IMR-90 (cell line): ENCODE data around the gene ZNF622. TPM values are rescaled to one million over a fixed set of nuclear protein-coding genes. Genes with fewer than 3 reads are reported as not detected.

ENCODE experiments used
- ATAC-seq: fragments of 200-7000 bp; cut with Tn5 transposase; 2 replicates; pipeline ENCODE4 v1.9.1; 2020; ENCODE audit warnings: low read depth, mild to moderate bottlenecking, moderate library complexity
- BruUV-seq: library from RNA; stranded (reverse); fragments of 400-500 nt; replicated peaks from 2 replicates; lab custom pipeline; 2021; lab: Mats Ljungman, UMichigan
- CTCF ChIA-PET: fragments of 300-600 bp; formaldehyde crosslinking; extraction: SDS; loops from one replicate; lab custom pipeline; 2021; ENCODE audit warnings: antibody characterized with exemption; lab: Yijun Ruan, JAX
- POLR2A ChIA-PET: fragments of 300-600 bp; sonication (Branson Sonifier 250); formaldehyde crosslinking; loops from one replicate; lab custom pipeline; 2022; ENCODE audit warnings: antibody characterized with exemption; ENCODE audit not compliant: unreplicated experiment; lab: Charles Lee
- DNase-seq: peaks from one replicate; pipeline ENCODE4 v3.0.0; 2013
- H2AFZ ChIP-seq: replicated peaks from 2 replicates; pipeline ENCODE3; 2013; ENCODE audit warnings: low read length, mild to moderate bottlenecking; ENCODE audit not compliant: poor library complexity
- H2AK5ac ChIP-seq: 2 replicates; pipeline ENCODE4 v1.6.1; 2013; ENCODE audit warnings: low read depth, low read length, inconsistent platforms
- H2AK9ac ChIP-seq: replicated peaks from 2 replicates; pipeline ENCODE3; 2013; ENCODE audit warnings: mild to moderate bottlenecking, low read depth, low read length, moderate library complexity; ENCODE audit not compliant: poor library complexity
- H2BK120ac ChIP-seq: 2 replicates; pipeline ENCODE4 v1.6.1; 2013; ENCODE audit warnings: low read depth, low read length, inconsistent platforms
- H2BK15ac ChIP-seq: 3 replicates; pipeline ENCODE4 v1.6.1; 2013; ENCODE audit warnings: low read depth, low read length, inconsistent platforms
- H2BK20ac ChIP-seq: 2 replicates; pipeline ENCODE4 v1.6.1; 2013; ENCODE audit warnings: low read depth, mild to moderate bottlenecking, inconsistent platforms, low read length, moderate library complexity
- H2BK5ac ChIP-seq: 2 replicates; pipeline ENCODE4 v1.6.1; 2013; ENCODE audit warnings: mild to moderate bottlenecking, low read depth, low read length, inconsistent platforms; ENCODE audit not compliant: poor library complexity, severe bottlenecking
- H3K14ac ChIP-seq: replicated peaks from 2 replicates; pipeline ENCODE4 v1.6.1; 2013; ENCODE audit warnings: low read depth, low read length, inconsistent platforms
- H3K18ac ChIP-seq: 2 replicates; pipeline ENCODE4 v1.6.1; 2013; ENCODE audit warnings: low read depth, low read length, control low read depth
- H3K23ac ChIP-seq: 2 replicates; pipeline ENCODE4 v1.6.1; 2013; ENCODE audit warnings: low read depth, low read length, inconsistent platforms
- H3K27ac ChIP-seq: 2 replicates; pipeline ENCODE4 v1.5.1; 2013; ENCODE audit warnings: mild to moderate bottlenecking, control low read depth, low read length; ENCODE audit not compliant: insufficient read depth
- H3K27me3 ChIP-seq: 2 replicates; pipeline ENCODE4 v1.6.1; 2013; ENCODE audit warnings: low read length; ENCODE audit not compliant: control insufficient read depth, insufficient read depth
- H3K36me3 ChIP-seq: 2 replicates; pipeline ENCODE4 v1.6.1; 2013; ENCODE audit warnings: low read length, mixed read lengths; ENCODE audit not compliant: control insufficient read depth, insufficient read depth
- H3K4ac ChIP-seq: 2 replicates; pipeline ENCODE4 v1.6.1; 2013; ENCODE audit warnings: low read depth, low read length, inconsistent platforms
- H3K4me1 ChIP-seq: 2 replicates; pipeline ENCODE4 v1.6.1; 2013; ENCODE audit warnings: low read length, mixed read lengths; ENCODE audit not compliant: control insufficient read depth, insufficient read depth
- H3K4me2 ChIP-seq: 2 replicates; pipeline ENCODE4 v1.6.1; 2013; ENCODE audit warnings: low read depth, mild to moderate bottlenecking, control low read depth, low read length, moderate library complexity
- H3K4me3 ChIP-seq: 2 replicates; pipeline ENCODE4 v1.5.1; 2013; ENCODE audit warnings: low read depth, mild to moderate bottlenecking, control low read depth, low read length, moderate library complexity; ENCODE audit not compliant: insufficient read depth
- H3K56ac ChIP-seq: 2 replicates; pipeline ENCODE4 v1.6.1; 2013; ENCODE audit warnings: low read length, inconsistent platforms; ENCODE audit not compliant: insufficient read depth; ENCODE audit errors: extremely low read depth
- H3K79me1 ChIP-seq, 2 experiments: 2 replicates each; pipeline ENCODE4 v1.6.1; 2013; ENCODE audit warnings: low read length in 2 of 2, inconsistent platforms in 1 of 2, low read depth in 1 of 2
- H3K9ac ChIP-seq: 2 replicates; pipeline ENCODE4 v1.6.1; 2013; ENCODE audit warnings: low read depth, low read length, control low read depth
- H3K9me1 ChIP-seq: 2 replicates; pipeline ENCODE4 v1.6.1; 2013; ENCODE audit warnings: low read length, inconsistent platforms; ENCODE audit not compliant: insufficient read depth
- H3K9me3 ChIP-seq: 2 replicates; pipeline ENCODE4 v1.6.1; 2013; ENCODE audit warnings: low read length; ENCODE audit not compliant: control insufficient read depth, insufficient read depth
- H4K20me1 ChIP-seq: 2 replicates; pipeline ENCODE4 v1.6.1; 2013; ENCODE audit warnings: low read length, inconsistent platforms; ENCODE audit not compliant: insufficient read depth
- H4K5ac ChIP-seq: 2 replicates; pipeline ENCODE4 v1.6.1; 2013; ENCODE audit warnings: mild to moderate bottlenecking, low read depth, low read length, control low read depth
- H4K8ac ChIP-seq, 2 experiments: 2 replicates each; pipeline ENCODE4 v1.6.1; 2013; ENCODE audit warnings: low read depth in 2 of 2, low read length in 2 of 2, control low read depth in 1 of 2, inconsistent platforms in 1 of 2
- H4K91ac ChIP-seq: 2 replicates; pipeline ENCODE4 v1.6.1; 2013; ENCODE audit warnings: low read depth, low read length, inconsistent platforms; ENCODE audit not compliant: insufficient read depth
- BHLHE40 ChIP-seq: fragments of 150-350 bp; IDR thresholded peaks from 2 replicates; pipeline ENCODE4 v1.6.1; 2016; ENCODE audit warnings: mild to moderate bottlenecking, low read depth, low read length
- CHD1 ChIP-seq: IDR thresholded peaks from 2 replicates; pipeline ENCODE4 v1.6.1; 2012; ENCODE audit warnings: low read depth, low read length, improper control_type of control experiment
- MAFK ChIP-seq: IDR thresholded peaks from 2 replicates; pipeline ENCODE4 v1.6.1; 2012; ENCODE audit warnings: low read depth, low read length, improper control_type of control experiment
- MAZ ChIP-seq: IDR thresholded peaks from 2 replicates; pipeline ENCODE4 v1.6.1; 2012; ENCODE audit warnings: low read depth, mild to moderate bottlenecking, low read length, improper control_type of control experiment, moderate library complexity, borderline replicate concordance
- NFE2L2 ChIP-seq: fragments of 150-350 bp; IDR thresholded peaks from 2 replicates; pipeline ENCODE4 v1.6.1; 2016; ENCODE audit warnings: low read depth, mild to moderate bottlenecking, low read length
- POLR2A ChIP-seq: IDR thresholded peaks from 2 replicates; pipeline ENCODE4 v1.6.1; 2012; ENCODE audit warnings: mild to moderate bottlenecking, low read depth, low read length
- RAD21 ChIP-seq: IDR thresholded peaks from 2 replicates; pipeline ENCODE4 v1.6.1; 2012; ENCODE audit warnings: low read length, improper control_type of control experiment
- RCOR1 ChIP-seq: IDR thresholded peaks from 2 replicates; pipeline ENCODE4 v1.6.1; 2012; ENCODE audit warnings: mild to moderate bottlenecking, low read length, improper control_type of control experiment; ENCODE audit not compliant: insufficient replicate concordance
- RFX5 ChIP-seq: IDR thresholded peaks from 2 replicates; pipeline ENCODE4 v1.8.0; 2012; ENCODE audit warnings: low read depth, mild to moderate bottlenecking, low read length, moderate library complexity
- WGBS, 2 experiments: methylation state at CpG; one replicate each; pipeline versions ENCODE4 v1.1.5 to v1.1.7; 2013; ENCODE audit warnings: missing lambda C conversion rate in 2 of 2; ENCODE audit not compliant: insufficient read length in 1 of 2; ENCODE audit errors: extremely low coverage in 2 of 2; 5-methylcytosine and 5-hydroxymethylcytosine counted together
- dilution Hi-C: fragments of 300-500 bp; cut with HindIII; formaldehyde crosslinking; loops from one replicate; pipeline ENCODE4 v1.14.3; 2018; ENCODE audit warnings: low sequenced_read_pairs; ENCODE audit not compliant: unreplicated experiment
- in situ Hi-C: fragments of 300-500 bp; cut with MboI; formaldehyde crosslinking; loops from 3 replicates; pipeline ENCODE4 v1.14.3; 2019; ENCODE audit warnings: low sequenced_read_pairs, inconsistent platforms, mixed read lengths
- intact Hi-C: fragments of 100-400 bp; cut with micrococcal nuclease; formaldehyde crosslinking; loops from 2 replicates; pipeline ENCODE4 v1.10.0; 2022
- polyA plus RNA-seq, 3 experiments: library from polyadenylated mRNA; depleted of rRNA; stranded (reverse); fragments of >200 nt; gene quantifications; 2 replicates each; pipeline ENCODE4 v1.2.3, GENCODE V29; 2012; ENCODE audit warnings: low replicate concordance in 1 of 3
- total RNA-seq: library from RNA; depleted of rRNA; stranded (reverse); fragments of >200 nt; gene quantifications from 2 replicates; pipeline ENCODE4 v1.2.3, GENCODE V29; 2012
- TF ChIP-seq, protein P1 (sequence below): conservative IDR thresholded peaks from 2 replicates; pipeline ENCODE4 v1.5.1; 2012; ENCODE audit warnings: mild to moderate bottlenecking, low read depth, low read length, improper control_type of control experiment

The ZNF622 gene
- total and polyA plus RNA-seq, 2 of the 4 experiments (the other 2 are of a cell fraction) = 19.5 to 49.3 TPM

DNA sequence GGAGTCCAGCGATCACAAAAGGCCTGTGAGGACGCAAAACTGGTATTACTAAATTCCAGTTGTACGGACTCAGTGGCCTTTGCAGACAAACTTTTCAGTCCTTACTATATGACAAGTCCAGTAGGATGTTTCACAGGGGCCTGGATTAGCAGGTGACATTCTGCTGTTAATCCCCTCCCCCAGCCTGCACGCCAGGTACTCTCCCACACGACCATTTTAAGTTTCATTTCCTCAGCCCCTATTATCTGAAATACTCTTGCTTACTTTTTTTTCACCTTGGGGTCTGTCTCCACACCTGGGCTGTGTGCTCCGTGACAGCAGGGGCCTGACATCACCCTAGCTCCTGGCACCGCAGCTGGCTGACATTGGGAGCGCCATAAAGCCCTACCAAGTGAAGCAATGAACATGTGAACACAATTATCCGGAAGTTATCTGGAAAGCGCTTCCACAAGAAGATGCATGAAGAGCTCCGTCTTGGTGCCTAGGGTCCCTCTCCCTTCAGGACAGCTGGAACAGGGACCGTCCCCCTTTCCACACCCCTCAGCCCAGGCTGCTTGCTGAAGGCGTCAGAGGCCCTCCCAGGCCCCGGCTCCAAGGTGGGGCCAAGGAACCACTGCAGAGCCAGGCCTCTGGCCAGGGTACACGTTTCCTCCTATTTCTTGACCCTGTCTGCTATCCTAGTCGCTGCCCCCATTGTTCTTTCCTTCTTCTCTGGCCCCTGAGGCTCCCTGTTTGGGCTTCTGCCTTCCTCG is 39.7 kb upstream of the ZNF622 start:
- POLR2A ChIA-PET = no interaction called here
- ATAC-seq (no peak), DNase-seq (no peak)
- Histone ChIP-seq H2AFZ (no peak overlapping the region), H2BK5ac (no peak overlapping the region), H3K4ac (no peak overlapping the region), H3K4me2 (no peak overlapping the region), H3K27ac (no peak overlapping the region), H3K9me1 (no peaks in the 10 kb centered on the region), H3K4me3 (no peak overlapping the region), H3K4me1 (peaks cover 2% of the 10 kb centered on the region; the same call in 1 of the 2 replicates), H4K91ac (no peak overlapping the region), H2AK5ac (no peak overlapping the region), H2BK120ac (no peak overlapping the region), H3K9me3 (no peaks in the 10 kb centered on the region), H3K36me3 (no peaks in the 10 kb centered on the region), H2BK20ac (no peak overlapping the region), H3K9ac (no peak overlapping the region), H3K56ac (no peak overlapping the region), H3K14ac (no peak overlapping the region), H3K27me3 (peaks cover 20% of the 10 kb centered on the region), H4K5ac (no peak overlapping the region), H3K23ac (no peak overlapping the region), H2BK15ac (no peak overlapping the region), H3K18ac (no peak overlapping the region), H4K20me1 (no peaks in the 10 kb centered on the region), H3K79me1 (no peaks in the 10 kb centered on the region), H4K8ac (no peak overlapping the region), H2AK9ac (no peak overlapping the region)
- WGBS, 2 experiments = 71% methylated on average over 12 of the region's 17 CpGs; no CpG with 5 or more reads in 1 of the 2 experiments
- CTCF ChIA-PET = interaction anchor here (1.1 kb wide), 1 partner anchor 8 kb away, joined by 3 read pairs; no protein-coding TSS in a partner anchor
- no TSS peak for BruUV-seq
- in situ Hi-C loops = no loop called here
- intact Hi-C loops = no loop called here
- TF ChIP-seq BHLHE40 = no peak
- TF ChIP-seq RFX5 = no peak
- TF ChIP-seq RAD21 = no peak
- no peak for TF ChIP-seq POLR2A
- no peak for TF ChIP-seq CHD1
- TF ChIP-seq RCOR1 = no peak
- no peak for TF ChIP-seq MAZ
- no peak for TF ChIP-seq NFE2L2
- TF ChIP-seq, protein P1, sequence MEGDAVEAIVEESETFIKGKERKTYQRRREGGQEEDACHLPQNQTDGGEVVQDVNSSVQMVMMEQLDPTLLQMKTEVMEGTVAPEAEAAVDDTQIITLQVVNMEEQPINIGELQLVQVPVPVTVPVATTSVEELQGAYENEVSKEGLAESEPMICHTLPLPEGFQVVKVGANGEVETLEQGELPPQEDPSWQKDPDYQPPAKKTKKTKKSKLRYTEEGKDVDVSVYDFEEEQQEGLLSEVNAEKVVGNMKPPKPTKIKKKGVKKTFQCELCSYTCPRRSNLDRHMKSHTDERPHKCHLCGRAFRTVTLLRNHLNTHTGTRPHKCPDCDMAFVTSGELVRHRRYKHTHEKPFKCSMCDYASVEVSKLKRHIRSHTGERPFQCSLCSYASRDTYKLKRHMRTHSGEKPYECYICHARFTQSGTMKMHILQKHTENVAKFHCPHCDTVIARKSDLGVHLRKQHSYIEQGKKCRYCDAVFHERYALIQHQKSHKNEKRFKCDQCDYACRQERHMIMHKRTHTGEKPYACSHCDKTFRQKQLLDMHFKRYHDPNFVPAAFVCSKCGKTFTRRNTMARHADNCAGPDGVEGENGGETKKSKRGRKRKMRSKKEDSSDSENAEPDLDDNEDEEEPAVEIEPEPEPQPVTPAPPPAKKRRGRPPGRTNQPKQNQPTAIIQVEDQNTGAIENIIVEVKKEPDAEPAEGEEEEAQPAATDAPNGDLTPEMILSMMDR = no peak
- TF ChIP-seq MAFK = no peak
- dilution Hi-C loops = no loop called here
